Measurements from ENCODE around the gene TMEM94. TPM values are rescaled to one million over a fixed set of nuclear protein-coding genes. Genes with fewer than 3 reads are reported as not detected.

The TMEM94 gene
- polyA plus RNA-seq, 2 of the 4 experiments (the other 2 are of a cell fraction) = 30.5 to 63.8 TPM

DNA sequence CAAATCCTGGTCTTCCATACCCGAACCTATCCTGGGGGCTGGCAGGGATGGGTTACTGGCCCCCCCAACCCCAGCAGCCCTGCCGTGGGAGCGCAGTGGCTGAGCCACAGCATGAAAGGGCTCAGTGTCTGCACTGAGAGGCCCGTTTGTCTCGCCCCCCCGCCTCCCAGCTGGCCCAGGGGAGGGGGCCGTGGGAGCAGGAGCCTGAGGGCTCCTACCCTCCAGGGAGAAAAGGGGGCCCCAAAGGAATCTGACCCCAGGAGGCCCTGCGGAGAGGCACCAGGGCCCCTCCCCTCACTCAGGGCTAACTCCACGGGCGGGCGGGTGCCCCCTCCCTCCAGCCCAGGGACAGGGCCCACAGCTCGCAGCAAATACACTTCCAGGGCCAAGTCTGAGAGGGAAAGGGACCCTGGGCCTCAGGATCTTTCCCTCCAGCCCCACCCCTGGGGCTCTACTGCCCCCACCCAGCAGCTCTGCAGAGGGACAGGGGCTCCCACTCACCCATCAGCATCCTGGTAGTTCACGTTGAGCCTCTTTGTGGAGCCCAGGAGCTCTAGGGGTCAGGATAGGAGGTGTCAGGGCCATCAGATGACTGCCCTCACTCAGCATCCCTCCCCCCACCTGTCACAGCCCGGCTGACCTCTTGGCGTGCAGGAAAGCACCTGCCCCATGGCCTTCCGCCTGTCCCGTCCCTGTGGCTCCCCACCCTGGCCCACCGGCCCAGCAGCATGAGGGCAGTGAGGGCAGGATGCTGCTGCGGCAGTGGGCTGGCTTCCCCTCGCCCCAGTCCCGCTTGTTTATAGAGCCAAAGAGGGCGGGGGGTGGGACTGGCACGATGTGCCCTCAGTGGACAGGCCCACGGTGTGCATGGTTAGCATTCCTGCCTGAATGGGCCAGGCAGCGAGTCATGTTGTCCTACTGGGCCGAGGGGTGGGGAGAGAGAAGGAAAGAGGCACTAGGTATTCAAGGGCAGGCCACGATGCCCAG, 51.6 kb downstream of the TMEM94 start:
- no peak for FAIRE-seq
- DNase-seq (ENCODE audit: low read depth in 1 of 2, low spot score in 1 of 2) = no peak
- ChIA-PET CTCF (interaction anchor here (0.9 to 6.4 kb wide), 6 partner anchors 9 to 96 kb away, joined by 3 to 55 read pairs (median 4); partner anchors contain the start of gene TSEN54), POLR2A (no interaction called here)
- no peaks in the 10 kb centered on the region for H3K9me3 ChIP-seq
- WGBS (ENCODE audit: missing lambda C conversion rate) = 63% methylated on average over 16 of the region's 27 CpGs
- TF ChIP-seq CHD2 (IDR thresholded peaks at IDR 0.05; ENCODE audit: low read length, partially characterized antibody) (no peak), CHD4 (IDR thresholded peaks at IDR 0.05; ENCODE audit: borderline replicate concordance) (no peak), ZFP36 (IDR thresholded peaks at IDR 0.05; ENCODE audit: borderline replicate concordance, partially characterized antibody) (no peak), EHMT2 (IDR thresholded peaks at IDR 0.05; ENCODE audit: low read depth) (no peak)
- peak overlapping the region in 1 of 2 experiments; percentile 22; a peak in 1 of 6 replicates for H3K27ac ChIP-seq
- H3K4me1 ChIP-seq = peaks cover 28% of the 10 kb centered on the region
- peak overlapping the region; percentile 18; the same call in 2 of the 3 replicates for H3K4me2 ChIP-seq
- ATAC-seq = peak; percentile 6 to 20; a peak in 3 of 6 replicates
- no peak overlapping the region for H3K4me3 ChIP-seq

DNA sequence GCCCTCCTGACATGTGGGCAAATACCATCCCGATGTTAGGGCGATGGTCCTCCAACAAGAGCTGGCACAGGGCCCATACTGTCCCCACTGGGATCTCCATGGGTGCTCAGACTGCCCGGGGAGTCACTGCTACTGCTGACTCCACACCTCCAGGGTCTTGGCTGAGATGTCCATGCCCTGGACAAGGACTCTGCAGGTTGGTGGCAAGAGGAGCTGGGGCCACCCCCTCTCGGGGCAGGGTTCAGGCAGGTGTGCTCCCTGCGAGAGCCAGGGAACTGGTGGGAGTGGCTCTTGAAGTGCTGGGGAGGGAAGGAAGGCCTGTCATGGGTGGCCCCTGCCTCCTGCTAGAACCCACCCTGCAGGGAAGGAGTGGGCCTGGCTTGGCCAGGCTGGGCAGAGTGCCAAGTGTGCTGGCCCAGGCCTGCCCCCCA, 52.5 kb downstream of the TMEM94 start:
- Histone ChIP-seq H3K9me3 (no peaks in the 10 kb centered on the region), H3K4me1 (peaks cover 33% of the 10 kb centered on the region), H3K4me2 (peak overlapping the region; percentile 18; the same call in 1 of the 3 replicates), H3K27ac (no peak overlapping the region; a peak in 1 of 6 replicates), H3K4me3 (no peak overlapping the region)
- TF ChIP-seq NPAS2 (CRISPR knock-in tag; IDR thresholded peaks at IDR 0.05; ENCODE audit: borderline replicate concordance) (no peak), EHMT2 (IDR thresholded peaks at IDR 0.05; ENCODE audit: low read depth) (no peak), HOXA7 (CRISPR knock-in tag; IDR thresholded peaks at IDR 0.05) (no peak), CHD4 (IDR thresholded peaks at IDR 0.05; ENCODE audit: borderline replicate concordance) (no peak), MYC (IDR thresholded peaks at IDR 0.05; ENCODE audit: borderline replicate concordance, low read length) (no peak), CHD2 (IDR thresholded peaks at IDR 0.05; ENCODE audit: low read length, partially characterized antibody) (no peak), ZC3H11A (IDR thresholded peaks at IDR 0.05) (no peak), GATA3 (IDR thresholded peaks at IDR 0.05; ENCODE audit: borderline replicate concordance) (no peak), CEBPB (IDR thresholded peaks at IDR 0.05) (no peak), TP53 (CRISPR knock-in tag; IDR thresholded peaks at IDR 0.05) (no peak), SREBF2 (IDR thresholded peaks at IDR 0.05) (no peak), MAZ (IDR thresholded peaks at IDR 0.05; ENCODE audit: borderline replicate concordance, low read depth, low read length) (no peak), FOSB (CRISPR knock-in tag; IDR thresholded peaks at IDR 0.05) (no peak)
- TF ChIP-seq, protein P1, sequence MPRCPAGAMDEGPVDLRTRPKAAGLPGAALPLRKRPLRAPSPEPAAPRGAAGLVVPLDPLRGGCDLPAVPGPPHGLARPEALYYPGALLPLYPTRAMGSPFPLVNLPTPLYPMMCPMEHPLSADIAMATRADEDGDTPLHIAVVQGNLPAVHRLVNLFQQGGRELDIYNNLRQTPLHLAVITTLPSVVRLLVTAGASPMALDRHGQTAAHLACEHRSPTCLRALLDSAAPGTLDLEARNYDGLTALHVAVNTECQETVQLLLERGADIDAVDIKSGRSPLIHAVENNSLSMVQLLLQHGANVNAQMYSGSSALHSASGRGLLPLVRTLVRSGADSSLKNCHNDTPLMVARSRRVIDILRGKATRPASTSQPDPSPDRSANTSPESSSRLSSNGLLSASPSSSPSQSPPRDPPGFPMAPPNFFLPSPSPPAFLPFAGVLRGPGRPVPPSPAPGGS (IDR thresholded peaks at IDR 0.05) = no peak
- TF ChIP-seq, protein P2, sequence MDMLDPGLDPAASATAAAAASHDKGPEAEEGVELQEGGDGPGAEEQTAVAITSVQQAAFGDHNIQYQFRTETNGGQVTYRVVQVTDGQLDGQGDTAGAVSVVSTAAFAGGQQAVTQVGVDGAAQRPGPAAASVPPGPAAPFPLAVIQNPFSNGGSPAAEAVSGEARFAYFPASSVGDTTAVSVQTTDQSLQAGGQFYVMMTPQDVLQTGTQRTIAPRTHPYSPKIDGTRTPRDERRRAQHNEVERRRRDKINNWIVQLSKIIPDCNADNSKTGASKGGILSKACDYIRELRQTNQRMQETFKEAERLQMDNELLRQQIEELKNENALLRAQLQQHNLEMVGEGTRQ (IDR thresholded peaks at IDR 0.05) = no peak
- TF ChIP-seq, protein P3, sequence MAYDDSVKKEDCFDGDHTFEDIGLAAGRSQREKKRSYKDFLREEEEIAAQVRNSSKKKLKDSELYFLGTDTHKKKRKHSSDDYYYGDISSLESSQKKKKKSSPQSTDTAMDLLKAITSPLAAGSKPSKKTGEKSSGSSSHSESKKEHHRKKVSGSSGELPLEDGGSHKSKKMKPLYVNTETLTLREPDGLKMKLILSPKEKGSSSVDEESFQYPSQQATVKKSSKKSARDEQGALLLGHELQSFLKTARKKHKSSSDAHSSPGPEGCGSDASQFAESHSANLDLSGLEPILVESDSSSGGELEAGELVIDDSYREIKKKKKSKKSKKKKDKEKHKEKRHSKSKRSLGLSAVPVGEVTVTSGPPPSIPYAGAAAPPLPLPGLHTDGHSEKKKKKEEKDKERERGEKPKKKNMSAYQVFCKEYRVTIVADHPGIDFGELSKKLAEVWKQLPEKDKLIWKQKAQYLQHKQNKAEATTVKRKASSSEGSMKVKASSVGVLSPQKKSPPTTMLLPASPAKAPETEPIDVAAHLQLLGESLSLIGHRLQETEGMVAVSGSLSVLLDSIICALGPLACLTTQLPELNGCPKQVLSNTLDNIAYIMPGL (CRISPR knock-in tag; IDR thresholded peaks at IDR 0.05; ENCODE audit: borderline replicate concordance) = no peak
- ATAC-seq = no peak; a peak in 1 of 6 replicates
- POLR2A ChIA-PET = no interaction called here
- WGBS (ENCODE audit: missing lambda C conversion rate) = 59% methylated on average over 5 of the region's 5 CpGs
- FAIRE-seq = no peak
- DNase-seq (ENCODE audit: low read depth in 1 of 2, low spot score in 1 of 2) = no peak
- CTCF ChIA-PET = interaction anchor here (1.4 to 1.9 kb wide), 6 partner anchors 10 to 242 kb away, joined by 3 to 7 read pairs (median 3); partner anchors contain the start of gene TMEM94

Data from A549 (cell line).